RWPE2 (cell line): ENCODE results near the gene GEN1.

ENCODE experiments used
- ATAC-seq: fragments of 200-7000 bp; cut with Tn5 transposase; 3 replicates; pipeline ENCODE4 v1.9.1; 2021; ENCODE audit warnings: low read depth
- DNase-seq: peaks from one replicate; pipeline ENCODE4 v3.0.0-alpha.2; 2020; ENCODE audit warnings: low spot score
- H3K27ac ChIP-seq: fragments of 450-650 bp; 2 replicates; pipeline ENCODE4 v1.5.1; 2017; ENCODE audit warnings: mild to moderate bottlenecking; ENCODE audit not compliant: poor library complexity, severe bottlenecking
- H3K27me3 ChIP-seq: fragments of 250-450 bp; sonication (Bioruptor Pico); 2 replicates; pipeline ENCODE4 v1.5.1; 2021; ENCODE audit warnings: mild to moderate bottlenecking, moderate library complexity; ENCODE audit not compliant: insufficient read depth, poor library complexity, severe bottlenecking
- H3K36me3 ChIP-seq: fragments of 250-450 bp; sonication (Bioruptor Pico); 2 replicates; pipeline ENCODE4 v1.5.1; 2020; ENCODE audit warnings: low read depth, mild to moderate bottlenecking, moderate library complexity
- H3K4me1 ChIP-seq: fragments of 250-450 bp; sonication (Bioruptor Pico); 2 replicates; pipeline ENCODE4 v1.5.1; 2021; ENCODE audit warnings: mild to moderate bottlenecking, moderate library complexity; ENCODE audit not compliant: insufficient read depth, poor library complexity, severe bottlenecking
- H3K4me3 ChIP-seq: fragments of 250-450 bp; sonication (Bioruptor Pico); 2 replicates; pipeline ENCODE4 v1.5.1; 2021; ENCODE audit warnings: mild to moderate bottlenecking, moderate library complexity; ENCODE audit not compliant: severe bottlenecking
- H3K9me3 ChIP-seq: fragments of 250-450 bp; sonication (Bioruptor Pico); 2 replicates; pipeline ENCODE4 v1.5.1; 2021; ENCODE audit warnings: mild to moderate bottlenecking, moderate library complexity; ENCODE audit not compliant: severe bottlenecking
- TF ChIP-seq, protein P1 (sequence below): fragments of 450-650 bp; IDR thresholded peaks from one replicate; pipeline ENCODE4 v1.5.1; 2017; ENCODE audit warnings: mild to moderate bottlenecking, moderate library complexity; ENCODE audit not compliant: poor library complexity, severe bottlenecking

The GEN1 gene

GRCh38 chr2:17740203-17740602 lies 13.7 kb upstream of the GEN1 start:
- H3K4me3 ChIP-seq: no peak overlapping the region
- no peak for ATAC-seq
- H3K9me3 ChIP-seq: no peaks in the 10 kb centered on the region
- no peaks in the 10 kb centered on the region for H3K27me3 ChIP-seq
- TF ChIP-seq, protein P1, sequence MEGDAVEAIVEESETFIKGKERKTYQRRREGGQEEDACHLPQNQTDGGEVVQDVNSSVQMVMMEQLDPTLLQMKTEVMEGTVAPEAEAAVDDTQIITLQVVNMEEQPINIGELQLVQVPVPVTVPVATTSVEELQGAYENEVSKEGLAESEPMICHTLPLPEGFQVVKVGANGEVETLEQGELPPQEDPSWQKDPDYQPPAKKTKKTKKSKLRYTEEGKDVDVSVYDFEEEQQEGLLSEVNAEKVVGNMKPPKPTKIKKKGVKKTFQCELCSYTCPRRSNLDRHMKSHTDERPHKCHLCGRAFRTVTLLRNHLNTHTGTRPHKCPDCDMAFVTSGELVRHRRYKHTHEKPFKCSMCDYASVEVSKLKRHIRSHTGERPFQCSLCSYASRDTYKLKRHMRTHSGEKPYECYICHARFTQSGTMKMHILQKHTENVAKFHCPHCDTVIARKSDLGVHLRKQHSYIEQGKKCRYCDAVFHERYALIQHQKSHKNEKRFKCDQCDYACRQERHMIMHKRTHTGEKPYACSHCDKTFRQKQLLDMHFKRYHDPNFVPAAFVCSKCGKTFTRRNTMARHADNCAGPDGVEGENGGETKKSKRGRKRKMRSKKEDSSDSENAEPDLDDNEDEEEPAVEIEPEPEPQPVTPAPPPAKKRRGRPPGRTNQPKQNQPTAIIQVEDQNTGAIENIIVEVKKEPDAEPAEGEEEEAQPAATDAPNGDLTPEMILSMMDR: no peak
- no peaks in the 10 kb centered on the region for H3K4me1 ChIP-seq
- DNase-seq: no peak
- no peak overlapping the region for H3K27ac ChIP-seq
- H3K36me3 ChIP-seq: peaks cover 87% of the 10 kb centered on the region

GRCh38 chr2:17747684-17748452 lies 6.1 kb upstream of the GEN1 start:
- DNase-seq: no peak
- TF ChIP-seq, protein P1: no peak
- Histone ChIP-seq H3K27me3 (no peaks in the 10 kb centered on the region), H3K4me3 (no peak overlapping the region), H3K4me1 (peaks cover 13% of the 10 kb centered on the region), H3K36me3 (peaks cover 41% of the 10 kb centered on the region), H3K27ac (no peak overlapping the region), H3K9me3 (no peaks in the 10 kb centered on the region)
- ATAC-seq: peak; percentile 62; the same call in 1 of the 3 replicates

DNA sequence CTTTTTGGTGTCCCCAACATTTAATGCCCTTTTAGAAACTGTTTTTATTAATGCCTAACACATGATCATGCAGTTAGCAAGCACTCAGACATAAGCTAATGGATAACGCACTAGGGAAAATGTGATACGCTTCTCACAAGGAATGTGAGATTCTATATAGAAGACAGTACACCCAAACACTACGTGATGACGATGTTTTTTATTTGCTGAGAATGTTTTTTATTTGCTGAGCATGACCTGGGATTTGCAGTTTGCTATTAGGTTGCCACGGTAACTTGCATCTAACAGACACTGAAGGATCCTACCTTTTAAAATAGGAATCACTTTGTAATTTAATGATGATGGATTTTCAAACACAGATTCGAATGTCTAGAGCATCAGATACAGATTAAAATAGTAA lies 5.2 kb upstream of the GEN1 start:
- DNase-seq (no peak), ATAC-seq (no peak)
- H3K27me3 ChIP-seq: no peaks in the 10 kb centered on the region
- no peak overlapping the region for H3K4me3 ChIP-seq
- TF ChIP-seq, protein P1: no peak
- no peaks in the 10 kb centered on the region for H3K9me3 ChIP-seq
- H3K4me1 ChIP-seq: peaks cover 13% of the 10 kb centered on the region
- no peak overlapping the region for H3K27ac ChIP-seq
- H3K36me3 ChIP-seq: peaks cover 35% of the 10 kb centered on the region

GRCh38 chr2:17749753-17750438 lies 4.0 kb upstream of the GEN1 start:
- H3K27ac ChIP-seq: no peak overlapping the region
- H3K9me3 ChIP-seq: no peaks in the 10 kb centered on the region
- H3K27me3 ChIP-seq: no peaks in the 10 kb centered on the region
- no peak for DNase-seq
- H3K4me3 ChIP-seq: no peak overlapping the region
- peaks cover 24% of the 10 kb centered on the region for H3K36me3 ChIP-seq
- TF ChIP-seq, protein P1: no peak
- no peak for ATAC-seq
- H3K4me1 ChIP-seq: peaks cover 13% of the 10 kb centered on the region
